SK-N-DZ (cell line): ENCODE measurements around the gene AMN.

Experiments
- DNase-seq: peaks from one replicate; pipeline ENCODE4 v3.0.0-alpha.2; 2015; ENCODE audit warnings: low spot score

AMN gene

DNA sequence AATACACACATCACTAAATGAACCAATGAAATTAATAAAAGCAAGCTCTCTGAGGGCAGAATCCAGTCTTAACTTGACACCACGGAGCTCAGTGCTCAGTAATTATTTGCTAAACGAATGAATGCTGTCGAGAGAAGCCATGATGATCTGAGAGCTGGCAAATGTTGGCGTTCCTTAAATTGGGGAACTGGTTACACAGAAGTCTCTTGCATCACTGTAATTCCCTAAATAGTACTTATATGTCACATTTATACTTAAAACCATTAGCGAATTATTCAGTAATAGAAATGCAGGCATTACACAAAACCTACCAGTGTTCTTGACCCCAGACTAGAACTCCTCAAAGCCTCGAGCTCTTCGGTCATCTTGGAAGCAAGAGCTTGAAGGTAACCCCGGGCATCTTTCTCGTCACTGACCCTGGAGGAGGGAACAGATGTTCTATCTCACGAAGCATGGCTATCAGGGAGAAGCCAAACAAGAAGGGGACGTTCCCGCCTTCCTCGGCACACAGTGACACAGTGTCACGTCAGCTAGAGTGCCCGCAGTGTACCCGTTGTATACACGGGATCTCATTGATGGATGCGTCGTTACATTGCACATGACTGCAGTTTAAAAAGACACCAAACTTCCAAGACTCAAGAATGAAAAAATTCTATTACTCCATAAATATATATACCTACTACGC is 43.6 kb downstream of the AMN start:
- DNase-seq: no peak

GRCh38 chr14:102966681-102967505 is 44.4 kb downstream of the AMN start:
- DNase-seq: no peak

DNA sequence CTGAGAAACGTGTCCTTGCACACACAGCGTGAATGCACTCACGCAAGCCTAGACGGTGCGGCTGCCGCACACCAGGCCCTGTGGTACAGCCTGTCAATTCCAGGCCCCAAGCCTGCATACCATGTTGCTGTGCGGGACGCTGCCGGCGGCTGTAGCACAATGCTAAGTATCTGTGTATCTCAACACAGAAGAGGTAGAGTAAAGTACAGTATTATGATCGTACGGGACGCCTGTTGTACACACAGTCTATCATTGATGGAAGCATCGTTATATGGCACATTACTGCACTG is 45.0 kb downstream of the AMN start:
- DNase-seq: no peak

- no peak for DNase-seq
These were observed 45.8 kb downstream of the AMN start for GRCh38 chr14:102968306-102968705.

- DNase-seq: no peak
These were observed 46.8 kb downstream of the AMN start for GRCh38 chr14:102969060-102969791.

- no peak for DNase-seq
These were observed 47.4 kb downstream of the AMN start for GRCh38 chr14:102969901-102970300.

DNA sequence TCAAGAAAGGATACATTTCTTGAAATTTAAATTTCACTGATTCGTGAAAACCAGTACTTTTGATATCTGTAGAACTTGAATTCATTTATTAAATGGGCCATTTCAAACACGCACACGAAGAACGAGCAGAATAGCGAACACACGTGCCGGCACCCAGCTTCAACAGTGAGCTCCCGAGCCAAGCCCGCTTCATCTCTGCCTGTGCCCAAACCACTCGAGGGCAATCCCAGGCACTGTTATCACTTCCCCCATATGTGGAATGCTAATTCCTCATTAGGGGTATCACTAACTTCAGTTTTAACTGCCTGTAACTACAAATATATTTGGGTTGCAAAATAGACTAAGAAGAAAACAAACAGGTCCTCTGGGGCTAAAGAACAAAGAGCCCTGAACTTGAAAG is 48.0 kb downstream of the AMN start:
- no peak for DNase-seq

GRCh38 chr14:102971314-102971713 is 48.9 kb downstream of the AMN start:
- no peak for DNase-seq

DNA sequence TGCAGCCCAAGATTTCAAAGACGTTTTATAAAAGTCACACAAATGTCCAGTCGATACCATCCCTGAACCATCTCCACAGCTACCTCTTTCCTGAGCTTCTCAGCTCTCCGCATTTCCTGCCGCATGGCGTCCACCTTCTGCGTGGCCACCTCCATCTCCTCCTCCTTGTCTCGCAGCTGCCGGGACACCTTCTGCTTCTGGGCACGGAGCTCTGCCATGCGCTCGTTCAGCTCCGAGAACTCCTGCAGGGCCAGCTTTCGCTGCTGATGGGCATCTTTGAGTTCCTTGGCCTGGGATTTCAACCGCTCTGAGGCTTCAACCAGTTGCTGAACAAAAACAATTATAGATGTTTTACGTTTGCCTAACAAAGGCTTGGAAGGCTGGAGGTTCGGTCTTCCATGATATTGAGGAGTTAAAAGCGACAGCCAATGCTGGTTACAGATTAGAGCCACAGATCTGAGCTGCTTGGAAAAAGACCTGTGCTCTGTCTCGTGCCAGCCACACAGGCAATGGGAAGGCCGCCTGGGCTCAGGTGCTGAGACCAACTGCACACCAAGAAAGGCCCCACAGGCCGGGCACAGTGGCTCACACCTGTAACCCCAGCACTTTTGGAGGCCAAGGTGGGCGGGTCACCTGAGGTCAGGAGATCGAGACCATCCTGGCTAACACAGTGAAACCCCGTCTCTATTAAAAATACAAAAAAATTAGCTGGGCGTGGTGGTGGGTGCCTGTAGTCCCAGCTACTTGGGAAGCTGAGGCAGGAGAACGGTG is 49.6 kb downstream of the AMN start:
- no peak for DNase-seq

- DNase-seq: no peak
These were observed 51.3 kb downstream of the AMN start for GRCh38 chr14:102973706-102974285.

- no peak for DNase-seq
These were observed 53.2 kb downstream of the AMN start for GRCh38 chr14:102975662-102976061.

- no peak for DNase-seq
These were observed 55.0 kb downstream of the AMN start for GRCh38 chr14:102977475-102977874.

- DNase-seq: no peak
These were observed 56.9 kb downstream of the AMN start for GRCh38 chr14:102979406-102979805.

GRCh38 chr14:102980409-102980810 is 57.9 kb downstream of the AMN start:
- DNase-seq: no peak
